ENCODE measurements around the gene CDKN2B.
"Not testable (repeated sequence)": the region's sequence is repeated elsewhere in the genome, so short reads cannot be mapped to it uniquely, and the experiment has no call there.

The CDKN2B gene

DNA sequence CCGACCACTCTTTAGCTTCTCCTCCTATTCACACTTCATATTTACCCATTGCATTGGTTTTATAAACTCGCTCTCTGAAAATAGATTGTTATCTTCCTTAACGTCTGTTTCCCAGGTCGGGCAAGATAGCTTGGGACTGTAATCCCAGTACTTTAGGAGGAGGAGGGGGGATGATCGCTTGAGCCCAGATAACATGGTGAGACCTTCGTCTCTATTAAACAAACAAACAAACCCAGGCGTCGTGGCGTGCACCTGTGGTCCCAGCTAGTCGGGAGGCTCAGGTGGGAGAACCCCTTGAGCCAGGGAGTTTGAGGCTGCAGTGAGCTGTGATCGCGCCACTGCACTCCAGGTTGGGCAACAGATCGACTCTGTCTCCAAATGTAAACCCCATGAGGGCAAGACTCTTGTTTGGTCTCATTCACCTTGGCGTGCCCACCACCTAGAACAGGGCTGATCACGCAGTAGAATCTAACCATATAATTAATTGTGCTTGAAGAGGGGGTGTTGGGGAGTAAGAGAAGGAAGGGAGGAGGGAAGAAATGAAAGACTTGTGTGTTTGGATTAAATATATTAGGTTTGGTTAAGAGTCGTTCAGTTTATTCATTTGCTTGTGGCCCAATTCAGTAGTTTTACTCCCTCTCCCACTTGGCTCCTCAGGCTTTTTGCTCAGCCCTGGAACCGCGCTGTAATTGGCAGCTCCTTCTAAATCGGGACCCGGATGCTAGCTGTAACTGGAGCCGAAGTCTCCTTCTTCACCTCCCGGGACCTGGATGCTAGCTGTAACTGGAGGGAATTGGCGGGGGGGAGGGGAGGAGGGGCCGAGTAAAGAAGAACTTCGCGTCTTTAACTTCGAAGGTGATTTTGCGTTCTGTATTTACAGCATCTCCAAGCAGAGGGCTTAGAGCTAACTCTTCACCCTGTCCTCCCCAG is 39.8 kb downstream of the CDKN2B start:
- DNase-seq (ENCODE audit: low spot score) = no peak

DNA sequence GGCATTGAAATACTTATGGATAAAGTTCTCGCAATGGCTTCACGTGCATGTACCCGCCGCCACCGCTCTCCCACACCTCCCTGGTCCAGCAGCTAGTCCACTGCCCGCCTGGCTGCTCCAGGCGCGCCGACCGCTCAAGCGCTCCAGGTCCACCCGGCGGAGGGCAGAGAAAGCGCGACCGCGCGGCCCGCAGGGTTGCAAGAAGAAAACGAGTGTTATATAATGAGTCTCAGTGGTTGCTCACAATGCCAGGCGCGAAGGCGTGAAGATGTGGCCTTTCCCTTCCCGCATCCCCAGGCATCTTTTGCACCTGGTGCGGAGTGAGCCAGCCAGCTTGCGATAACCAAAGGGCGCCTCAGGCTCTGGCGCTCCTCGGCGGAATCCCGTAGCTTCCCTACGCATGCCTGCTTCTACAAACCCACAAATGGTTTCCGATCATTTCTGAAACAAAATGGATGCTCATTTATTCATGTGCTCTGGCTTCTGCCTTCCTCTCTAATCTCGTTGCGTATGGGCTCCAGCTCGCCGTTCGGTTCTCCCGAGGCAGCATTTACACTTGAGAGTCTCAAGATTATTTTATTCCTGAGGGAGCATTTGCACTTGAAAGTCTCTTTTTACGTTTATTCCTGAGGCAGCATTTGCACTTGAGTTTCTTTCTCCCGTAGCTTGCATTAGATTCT is 40.6 kb downstream of the CDKN2B start:
- no peak for DNase-seq (ENCODE audit: low spot score)

DNA sequence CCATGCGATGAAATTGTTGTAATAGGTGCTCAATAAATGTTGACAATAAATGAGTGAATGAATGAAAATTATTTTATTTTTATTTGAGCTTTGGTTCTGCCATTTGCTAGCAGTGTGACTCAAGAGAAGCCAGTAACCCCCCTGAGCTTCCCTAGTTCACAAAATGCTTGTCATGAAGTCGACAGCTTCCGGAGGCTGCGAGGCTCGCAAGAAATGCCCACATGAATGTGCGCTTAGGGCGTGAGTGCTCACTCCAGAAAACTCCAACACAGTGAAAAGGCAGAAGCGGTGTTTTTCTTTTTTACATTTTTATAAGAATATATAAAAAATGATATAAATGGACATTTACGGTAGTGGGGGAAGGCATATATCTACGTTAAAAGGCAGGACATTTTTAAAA is 41.4 kb downstream of the CDKN2B start:
- no peak for DNase-seq (ENCODE audit: low spot score)

- DNase-seq (ENCODE audit: low spot score) = no peak
Measured at GRCh38 chr9:21967169-21967568, 41.9 kb downstream of the CDKN2B start.

- DNase-seq (ENCODE audit: low spot score) = no peak
Measured at GRCh38 chr9:21966140-21966851, 42.8 kb downstream of the CDKN2B start.

GRCh38 chr9:21965401-21965951 is 43.6 kb downstream of the CDKN2B start:
- no peak for DNase-seq (ENCODE audit: low spot score)

- no peak for DNase-seq (ENCODE audit: low spot score)
Measured at GRCh38 chr9:21964925-21965385, 44.1 kb downstream of the CDKN2B start.

DNA sequence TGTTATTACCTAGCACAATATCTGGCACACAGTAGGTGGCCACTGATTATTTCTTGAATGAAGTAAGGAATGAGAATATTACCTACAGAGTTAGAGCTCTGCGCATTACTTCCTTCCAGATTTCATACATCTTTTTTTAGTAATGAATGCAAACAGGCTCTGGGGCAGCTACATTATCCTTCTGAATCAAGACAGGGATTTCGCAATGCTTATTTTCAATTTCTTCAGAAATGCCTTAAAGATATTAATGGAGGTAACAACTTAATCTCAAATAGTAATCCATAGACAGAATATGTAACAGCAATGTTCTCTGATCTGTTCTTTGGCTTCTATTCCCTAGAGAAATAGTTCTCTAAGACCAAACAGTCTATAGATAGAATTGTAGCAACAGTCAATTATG is 47.5 kb downstream of the CDKN2B start:
- DNase-seq (ENCODE audit: low spot score) = no peak

DNA sequence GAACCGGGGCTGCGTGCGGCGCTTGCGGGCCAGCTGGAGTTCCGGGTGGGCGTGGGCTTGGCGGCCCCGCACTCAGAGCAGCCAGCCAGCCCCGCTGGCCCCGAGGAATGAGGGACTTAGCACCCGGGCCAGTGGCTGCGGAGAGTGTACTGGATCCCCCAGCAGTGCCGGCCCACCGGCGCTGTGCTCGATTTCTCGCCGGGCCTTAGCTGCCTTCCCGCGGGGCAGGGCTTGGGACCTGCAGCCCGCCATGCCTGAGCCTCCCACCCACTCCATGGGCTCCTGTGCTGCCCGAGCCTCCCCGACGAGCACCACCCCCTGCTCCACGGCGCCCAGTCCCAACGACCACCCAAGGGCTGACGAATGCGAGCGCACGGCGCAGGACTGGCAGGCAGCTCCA is 49.8 kb downstream of the CDKN2B start:
- not testable (repeated sequence) for DNase-seq (ENCODE audit: low spot score)

GRCh38 chr9:21958833-21959232 is 50.3 kb downstream of the CDKN2B start:
- no peak for DNase-seq (ENCODE audit: low spot score)

All from left forelimb (tissue), 1 donor.